Panc1 (cell line): Measurements from ENCODE around the gene HSPA12A. TPM values are rescaled to one million over a fixed set of nuclear protein-coding genes. Genes with fewer than 3 reads are reported as not detected.

Experiments used
- ATAC-seq: fragments of 200-7000 bp; cut with Tn5 transposase; 2 replicates; pipeline ENCODE4 v1.9.1; 2020; ENCODE audit warnings: mild to moderate bottlenecking, moderate library complexity
- BruUV-seq: library from RNA; stranded (reverse); fragments of 400-500 nt; replicated peaks from 2 replicates; lab custom pipeline; 2021; lab: Mats Ljungman, UMichigan
- CTCF ChIA-PET: fragments of 300-600 bp; sonication (Branson Sonifier 250); formaldehyde crosslinking; loops from one replicate; lab custom pipeline; 2022; ENCODE audit warnings: antibody characterized with exemption; lab: Charles Lee
- POLR2A ChIA-PET: fragments of 300-600 bp; sonication (Branson Sonifier 250); formaldehyde crosslinking; loops from one replicate; lab custom pipeline; 2022; ENCODE audit warnings: antibody characterized with exemption; lab: Charles Lee
- DNase-seq: peaks from one replicate; pipeline ENCODE4 v3.0.0-alpha.2; 2010; ENCODE audit warnings: low read depth, low spot score
- H3K27ac ChIP-seq: 2 replicates; pipeline ENCODE4 v1.5.1; 2011; ENCODE audit warnings: mild to moderate bottlenecking, low read length, inconsistent platforms
- H3K27me3 ChIP-seq: fragments of 200-500 bp; sonication (Bioruptor generic); 2 replicates; pipeline ENCODE4 v1.6.0; 2014; ENCODE audit warnings: low read length, inconsistent platforms; ENCODE audit not compliant: control insufficient read depth, insufficient read depth
- H3K36me3 ChIP-seq: fragments of 200-500 bp; sonication (Bioruptor generic); 2 replicates; pipeline ENCODE4 v1.5.1; 2014; ENCODE audit warnings: inconsistent platforms, mild to moderate bottlenecking, low read length, moderate library complexity; ENCODE audit not compliant: control insufficient read depth, insufficient read depth
- H3K4me1 ChIP-seq: 2 replicates; pipeline ENCODE4 v1.5.1; 2011; ENCODE audit warnings: inconsistent platforms, mild to moderate bottlenecking, low read length, moderate library complexity; ENCODE audit not compliant: control insufficient read depth, insufficient read depth
- H3K4me3 ChIP-seq, 2 experiments: 2 replicates each; pipeline ENCODE4 v1.5.1; 2011 to 2012; ENCODE audit warnings: low read depth in 2 of 2, low read length in 2 of 2, mild to moderate bottlenecking in 2 of 2, inconsistent platforms in 1 of 2, moderate library complexity in 1 of 2
- H3K9me3 ChIP-seq: fragments of 200-500 bp; sonication (Bioruptor generic); 2 replicates; pipeline ENCODE4 v1.5.1; 2014; ENCODE audit warnings: low read depth, mild to moderate bottlenecking, inconsistent platforms, low read length, moderate library complexity; ENCODE audit not compliant: control insufficient read depth, insufficient read depth
- CTCF ChIP-seq: fragments of 450-650 bp; IDR thresholded peaks from 2 replicates; pipeline ENCODE4 v1.5.1; 2017; ENCODE audit warnings: mild to moderate bottlenecking
- POLR2AphosphoS5 ChIP-seq: IDR thresholded peaks from 2 replicates; pipeline ENCODE4 v1.6.1; 2012; ENCODE audit warnings: mild to moderate bottlenecking, low read depth, low read length, moderate library complexity
- SIN3A ChIP-seq: IDR thresholded peaks from 2 replicates; pipeline ENCODE4 v1.6.1; 2012; ENCODE audit warnings: low read depth, mild to moderate bottlenecking, low read length, moderate library complexity, borderline replicate concordance; ENCODE audit not compliant: insufficient read depth
- TCF7L2 ChIP-seq: IDR thresholded peaks from 2 replicates; pipeline ENCODE4 v1.6.1; 2011; ENCODE audit warnings: mild to moderate bottlenecking, low read depth, low read length, inconsistent platforms
- in situ Hi-C: cut with HindIII; loops from 2 replicates; pipeline ENCODE4 v1.10.0; 2016; ENCODE audit warnings: low sequenced_read_pairs, low pct_unique_long_range_greater_than_20kb
- intact Hi-C: fragments of 100-400 bp; cut with micrococcal nuclease; formaldehyde crosslinking; loops from one replicate; pipeline ENCODE4 v1.10.0; 2022; ENCODE audit not compliant: unreplicated experiment
- total RNA-seq: library from RNA; stranded (reverse); gene quantifications from one replicate; pipeline ENCODE4 v1.2.1, GENCODE V29; 2021; ENCODE audit not compliant: unreplicated experiment
- TF ChIP-seq, protein P1 (sequence below), 2 experiments: IDR thresholded peaks; 2 replicates each; pipeline ENCODE4 v1.6.1; 2011 to 2012; ENCODE audit warnings: low read depth in 2 of 2, control low read depth in 1 of 2, low read length in 1 of 2, mild to moderate bottlenecking in 1 of 2, moderate library complexity in 1 of 2; ENCODE audit not compliant: insufficient read depth in 1 of 2

HSPA12A gene
- total RNA-seq, 1 experiment from 2014 or later = 7.7 TPM

- TF ChIP-seq, protein P1, sequence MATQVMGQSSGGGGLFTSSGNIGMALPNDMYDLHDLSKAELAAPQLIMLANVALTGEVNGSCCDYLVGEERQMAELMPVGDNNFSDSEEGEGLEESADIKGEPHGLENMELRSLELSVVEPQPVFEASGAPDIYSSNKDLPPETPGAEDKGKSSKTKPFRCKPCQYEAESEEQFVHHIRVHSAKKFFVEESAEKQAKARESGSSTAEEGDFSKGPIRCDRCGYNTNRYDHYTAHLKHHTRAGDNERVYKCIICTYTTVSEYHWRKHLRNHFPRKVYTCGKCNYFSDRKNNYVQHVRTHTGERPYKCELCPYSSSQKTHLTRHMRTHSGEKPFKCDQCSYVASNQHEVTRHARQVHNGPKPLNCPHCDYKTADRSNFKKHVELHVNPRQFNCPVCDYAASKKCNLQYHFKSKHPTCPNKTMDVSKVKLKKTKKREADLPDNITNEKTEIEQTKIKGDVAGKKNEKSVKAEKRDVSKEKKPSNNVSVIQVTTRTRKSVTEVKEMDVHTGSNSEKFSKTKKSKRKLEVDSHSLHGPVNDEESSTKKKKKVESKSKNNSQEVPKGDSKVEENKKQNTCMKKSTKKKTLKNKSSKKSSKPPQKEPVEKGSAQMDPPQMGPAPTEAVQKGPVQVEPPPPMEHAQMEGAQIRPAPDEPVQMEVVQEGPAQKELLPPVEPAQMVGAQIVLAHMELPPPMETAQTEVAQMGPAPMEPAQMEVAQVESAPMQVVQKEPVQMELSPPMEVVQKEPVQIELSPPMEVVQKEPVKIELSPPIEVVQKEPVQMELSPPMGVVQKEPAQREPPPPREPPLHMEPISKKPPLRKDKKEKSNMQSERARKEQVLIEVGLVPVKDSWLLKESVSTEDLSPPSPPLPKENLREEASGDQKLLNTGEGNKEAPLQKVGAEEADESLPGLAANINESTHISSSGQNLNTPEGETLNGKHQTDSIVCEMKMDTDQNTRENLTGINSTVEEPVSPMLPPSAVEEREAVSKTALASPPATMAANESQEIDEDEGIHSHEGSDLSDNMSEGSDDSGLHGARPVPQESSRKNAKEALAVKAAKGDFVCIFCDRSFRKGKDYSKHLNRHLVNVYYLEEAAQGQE (IDR thresholded peaks at IDR 0.05; ENCODE audit: insufficient read depth in 1 of 2, low read depth in 2 of 2, low read length in 1 of 2) = no peak
- TF ChIP-seq SIN3A (no peak), POLR2AphosphoS5 (no peak), CTCF (no peak), TCF7L2 (no peak)
- H3K27me3 ChIP-seq = no peaks in the 10 kb centered on the region
- no peak overlapping the region for H3K27ac ChIP-seq
- ChIA-PET POLR2A (no interaction called here), CTCF (no interaction called here)
- no TSS peak for BruUV-seq
- no peak for ATAC-seq
- peaks cover 3% of the 10 kb centered on the region; the same call in 1 of the 2 replicates for H3K4me1 ChIP-seq
- intact Hi-C loops = no loop called here
- H3K9me3 ChIP-seq = no peaks in the 10 kb centered on the region
- in situ Hi-C loops = no loop called here
- no peak overlapping the region for H3K4me3 ChIP-seq
- DNase-seq = no peak
- H3K36me3 ChIP-seq = no peaks in the 10 kb centered on the region
Observed at GRCh38 chr10:116667484-116667883, 74.9 kb downstream of the HSPA12A start.

- intact Hi-C loops = no loop called here
- DNase-seq = no peak
Observed at GRCh38 chr10:116665541-116666125, 76.7 kb downstream of the HSPA12A start.

More at GRCh38 chr10:116665541-116666125, 76.7 kb downstream of the HSPA12A start:
- CTCF ChIA-PET = no interaction called here
- no peak overlapping the region for H3K27ac ChIP-seq
- H3K4me3 ChIP-seq = no peak overlapping the region
- H3K27me3 ChIP-seq = no peaks in the 10 kb centered on the region
- H3K36me3 ChIP-seq = no peaks in the 10 kb centered on the region
- no TSS peak for BruUV-seq
- TF ChIP-seq TCF7L2 (no peak), POLR2AphosphoS5 (no peak), SIN3A (no peak), CTCF (no peak)
- TF ChIP-seq, protein P1 (IDR thresholded peaks at IDR 0.05; ENCODE audit: insufficient read depth in 1 of 2, low read depth in 2 of 2, low read length in 1 of 2) = no peak
- no peak for ATAC-seq
- H3K4me1 ChIP-seq = peaks cover 3% of the 10 kb centered on the region; the same call in 1 of the 2 replicates
- no peaks in the 10 kb centered on the region for H3K9me3 ChIP-seq
- POLR2A ChIA-PET = no interaction called here
- in situ Hi-C loops = no loop called here
